ENCODE results near the gene CANX. TPM values are rescaled to one million over a fixed set of nuclear protein-coding genes. Genes with fewer than 3 reads are reported as not detected.

CANX gene
- total and polyA plus RNA-seq, 2 of the 13 experiments (the other 11 are each of a cell fraction or from before 2014, with no cell fraction given), result 477 to 680 TPM

GRCh38 chr5:179698935-179699615 is at the start of gene CANX (continued):
- no peak for TF ChIP-seq EP300 (IDR thresholded peaks at IDR 0.05; ENCODE audit: low read depth in 2 of 2, low read length in 2 of 2)
- TF ChIP-seq EP300 (CRISPR knock-in tag; IDR thresholded peaks at IDR 0.05; ENCODE audit: borderline replicate concordance), result 0 out of 2 replicates have a peak, but pooled peaks have one; percentile 5
- 0 out of 2 replicates have a peak, but pooled peaks have one; percentile 13 for TF ChIP-seq MYPOP (CRISPR knock-in tag; IDR thresholded peaks at IDR 0.05)
- TF ChIP-seq HOXA3 (CRISPR knock-in tag; IDR thresholded peaks at IDR 0.05), result peak; percentile 6
- no peak for TF ChIP-seq RFX1 (IDR thresholded peaks at IDR 0.05)
- no peak for TF ChIP-seq ZNF207 (IDR thresholded peaks at IDR 0.05; ENCODE audit: borderline replicate concordance)
- TF ChIP-seq POLR2A (IDR thresholded peaks at IDR 0.05; ENCODE audit: insufficient read depth in 1 of 2, low read depth in 2 of 2, low read length in 2 of 2), result peak in 1 of 2 experiments; percentile 81; a peak in 2 of 4 replicates
- no peak for TF ChIP-seq AKAP8 (CRISPR knock-in tag; IDR thresholded peaks at IDR 0.05)
- peak; percentile 71; the same call in 1 of the 2 replicates for TF ChIP-seq ZNF790 (CRISPR knock-in tag; IDR thresholded peaks at IDR 0.05; ENCODE audit: borderline replicate concordance)
- TF ChIP-seq NKX3-1 (CRISPR knock-in tag; IDR thresholded peaks at IDR 0.05), result peak; percentile 65; the same call in 1 of the 2 replicates
- TF ChIP-seq, protein P1, sequence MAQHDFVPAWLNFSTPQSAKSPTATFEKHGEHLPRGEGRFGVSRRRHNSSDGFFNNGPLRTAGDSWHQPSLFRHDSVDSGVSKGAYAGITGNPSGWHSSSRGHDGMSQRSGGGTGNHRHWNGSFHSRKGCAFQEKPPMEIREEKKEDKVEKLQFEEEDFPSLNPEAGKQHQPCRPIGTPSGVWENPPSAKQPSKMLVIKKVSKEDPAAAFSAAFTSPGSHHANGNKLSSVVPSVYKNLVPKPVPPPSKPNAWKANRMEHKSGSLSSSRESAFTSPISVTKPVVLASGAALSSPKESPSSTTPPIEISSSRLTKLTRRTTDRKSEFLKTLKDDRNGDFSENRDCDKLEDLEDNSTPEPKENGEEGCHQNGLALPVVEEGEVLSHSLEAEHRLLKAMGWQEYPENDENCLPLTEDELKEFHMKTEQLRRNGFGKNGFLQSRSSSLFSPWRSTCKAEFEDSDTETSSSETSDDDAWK (CRISPR knock-in tag; IDR thresholded peaks at IDR 0.05), result no peak
- TF ChIP-seq, protein P2, sequence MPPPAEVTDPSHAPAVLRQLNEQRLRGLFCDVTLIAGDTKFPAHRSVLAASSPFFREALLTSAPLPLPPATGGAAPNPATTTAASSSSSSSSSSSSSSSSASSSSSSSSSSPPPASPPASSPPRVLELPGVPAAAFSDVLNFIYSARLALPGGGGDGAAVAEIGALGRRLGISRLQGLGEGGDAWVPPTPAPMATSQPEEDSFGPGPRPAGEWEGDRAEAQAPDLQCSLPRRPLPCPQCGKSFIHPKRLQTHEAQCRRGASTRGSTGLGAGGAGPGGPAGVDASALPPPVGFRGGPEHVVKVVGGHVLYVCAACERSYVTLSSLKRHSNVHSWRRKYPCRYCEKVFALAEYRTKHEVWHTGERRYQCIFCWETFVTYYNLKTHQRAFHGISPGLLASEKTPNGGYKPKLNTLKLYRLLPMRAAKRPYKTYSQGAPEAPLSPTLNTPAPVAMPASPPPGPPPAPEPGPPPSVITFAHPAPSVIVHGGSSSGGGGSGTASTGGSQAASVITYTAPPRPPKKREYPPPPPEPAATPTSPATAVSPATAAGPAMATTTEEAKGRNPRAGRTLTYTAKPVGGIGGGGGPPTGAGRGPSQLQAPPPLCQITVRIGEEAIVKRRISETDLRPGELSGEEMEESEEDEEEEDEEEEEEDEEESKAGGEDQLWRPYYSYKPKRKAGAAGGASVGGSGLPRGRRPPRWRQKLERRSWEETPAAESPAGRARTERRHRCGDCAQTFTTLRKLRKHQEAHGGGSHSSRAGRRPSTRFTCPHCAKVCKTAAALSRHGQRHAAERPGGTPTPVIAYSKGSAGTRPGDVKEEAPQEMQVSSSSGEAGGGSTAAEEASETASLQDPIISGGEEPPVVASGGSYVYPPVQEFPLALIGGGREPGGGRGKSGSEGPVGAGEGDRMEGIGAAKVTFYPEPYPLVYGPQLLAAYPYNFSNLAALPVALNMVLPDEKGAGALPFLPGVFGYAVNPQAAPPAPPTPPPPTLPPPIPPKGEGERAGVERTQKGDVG (CRISPR knock-in tag; IDR thresholded peaks at IDR 0.05; ENCODE audit: borderline replicate concordance), result no peak
- TF ChIP-seq HMGXB3 (CRISPR knock-in tag; IDR thresholded peaks at IDR 0.05; ENCODE audit: borderline replicate concordance), result 0 out of 2 replicates have a peak, but pooled peaks have one; percentile 3
- TF ChIP-seq HCFC1 (IDR thresholded peaks at IDR 0.05; ENCODE audit: low read depth, low read length), result no peak
- TF ChIP-seq ZNF850 (CRISPR knock-in tag; conservative IDR thresholded peaks at IDR 0.05), result no peak
- peak; percentile 5; the same call in 1 of the 2 replicates for TF ChIP-seq MIXL1 (CRISPR knock-in tag; IDR thresholded peaks at IDR 0.05)
- TF ChIP-seq ZNF749 (CRISPR knock-in tag; IDR thresholded peaks at IDR 0.05; ENCODE audit: borderline replicate concordance), result no peak
- TF ChIP-seq ZNF567 (CRISPR knock-in tag; IDR thresholded peaks at IDR 0.05; ENCODE audit: borderline replicate concordance), result no peak; the same call in 1 of the 2 replicates
- TF ChIP-seq GZF1 (CRISPR knock-in tag; IDR thresholded peaks at IDR 0.05), result no peak
- no peak for TF ChIP-seq RBAK (CRISPR knock-in tag; IDR thresholded peaks at IDR 0.05)
- TF ChIP-seq ZBTB7A (CRISPR knock-in tag; IDR thresholded peaks at IDR 0.05), result 0 out of 2 replicates have a peak, but pooled peaks have one; percentile 34

Measured in HepG2 (cell line).